Neuronal stem cell (in vitro differentiated cells): ENCODE data around the gene LZTS2.
"Not testable (repeated sequence)": the region's sequence is repeated elsewhere in the genome, so short reads cannot be mapped to it uniquely, and the experiment has no call there.

Source experiments
- DNase-seq: peaks from one replicate; pipeline ENCODE4 v3.0.0-alpha.2; 2013; ENCODE audit warnings: low spot score
- H2AFZ ChIP-seq: one replicate; pipeline ENCODE4 v1.6.1; 2013; ENCODE audit warnings: mild to moderate bottlenecking, low read length, inconsistent platforms
- H2AK5ac ChIP-seq: 2 replicates; pipeline ENCODE4 v1.6.1; 2013; ENCODE audit warnings: low read depth, mild to moderate bottlenecking, inconsistent platforms, low read length, moderate library complexity, mixed read lengths
- H2BK120ac ChIP-seq: 2 replicates; pipeline ENCODE4 v1.6.1; 2013; ENCODE audit warnings: low read depth, mild to moderate bottlenecking, inconsistent platforms, low read length, moderate library complexity, mixed read lengths
- H2BK12ac ChIP-seq: one replicate; pipeline ENCODE4 v1.6.1; 2013; ENCODE audit warnings: low read length, inconsistent platforms
- H2BK15ac ChIP-seq: 2 replicates; pipeline ENCODE4 v1.6.1; 2013; ENCODE audit warnings: mild to moderate bottlenecking, low read length, inconsistent platforms, mixed read lengths
- H2BK5ac ChIP-seq: one replicate; pipeline ENCODE4 v1.6.1; 2013; ENCODE audit warnings: inconsistent platforms, mild to moderate bottlenecking, low read length, moderate library complexity
- H3K14ac ChIP-seq: one replicate; pipeline ENCODE4 v1.6.1; 2013; ENCODE audit warnings: low read length, inconsistent platforms
- H3K18ac ChIP-seq: 2 replicates; pipeline ENCODE4 v1.6.1; 2013; ENCODE audit warnings: low read length, inconsistent platforms
- H3K23ac ChIP-seq: 2 replicates; pipeline ENCODE4 v1.6.1; 2013; ENCODE audit warnings: low read depth, mild to moderate bottlenecking, mixed read lengths, low read length, inconsistent platforms; ENCODE audit not compliant: poor library complexity
- H3K27ac ChIP-seq: replicated peaks from 3 replicates; pipeline ENCODE4 v1.5.1; 2013; ENCODE audit warnings: low read length, inconsistent platforms
- H3K27me3 ChIP-seq, 3 experiments: 2 replicates each; pipeline ENCODE4 v1.6.1; 2013; ENCODE audit warnings: low read length in 3 of 3, mild to moderate bottlenecking in 2 of 3, inconsistent platforms in 1 of 3, low read depth in 1 of 3, mixed read lengths in 1 of 3, moderate library complexity in 1 of 3; ENCODE audit not compliant: control insufficient read depth in 3 of 3, insufficient read depth in 3 of 3
- H3K36me3 ChIP-seq, 2 donors: replicated peaks in 1 of 2; 2 replicates each; pipeline ENCODE4 v1.6.1; 2013; ENCODE audit warnings: low read length in 2 of 2; ENCODE audit not compliant: control insufficient read depth in 2 of 2, insufficient read depth in 2 of 2
- H3K4ac ChIP-seq: 2 replicates; pipeline ENCODE4 v1.6.1; 2013; ENCODE audit warnings: inconsistent platforms, mild to moderate bottlenecking, low read length, moderate library complexity
- H3K4me1 ChIP-seq, 2 donors: 1 replicate in 1 of 2; 2 replicates in 1 of 2; pipeline ENCODE4 v1.6.1; 2013; ENCODE audit warnings: low read length in 2 of 2, low read depth in 1 of 2; ENCODE audit not compliant: control insufficient read depth in 2 of 2, insufficient read depth in 1 of 2
- H3K4me2 ChIP-seq: one replicate; pipeline ENCODE4 v1.6.1; 2013; ENCODE audit warnings: mild to moderate bottlenecking, low read length, inconsistent platforms; ENCODE audit not compliant: insufficient read depth, poor library complexity, severe bottlenecking
- H3K4me3 ChIP-seq, 2 donors: 2 replicates each; pipeline ENCODE4 v1.5.1; 2013; ENCODE audit warnings: low read length in 2 of 2, mild to moderate bottlenecking in 2 of 2, inconsistent platforms in 1 of 2, moderate library complexity in 1 of 2
- H3K79me1 ChIP-seq: one replicate; pipeline ENCODE4 v1.6.1; 2013; ENCODE audit warnings: low read depth, mild to moderate bottlenecking, inconsistent platforms, low read length, moderate library complexity
- H3K9ac ChIP-seq: one replicate; pipeline ENCODE4 v1.6.1; 2013; ENCODE audit warnings: mild to moderate bottlenecking, low read depth, low read length, inconsistent platforms; ENCODE audit not compliant: poor library complexity
- H3K9me3 ChIP-seq, 2 donors: replicated peaks in 1 of 2; 2 replicates each; pipeline versions ENCODE3 to v1.6.1; 2013; ENCODE audit warnings: low read length in 2 of 2, mild to moderate bottlenecking in 2 of 2, inconsistent platforms in 1 of 2, low read depth in 1 of 2, mixed read lengths in 1 of 2, moderate library complexity in 1 of 2; ENCODE audit not compliant: control insufficient read depth in 2 of 2, insufficient read depth in 1 of 2
- H4K8ac ChIP-seq: one replicate; pipeline ENCODE4 v1.6.1; 2013; ENCODE audit warnings: low read depth, mild to moderate bottlenecking, inconsistent platforms, low read length, moderate library complexity
- H4K91ac ChIP-seq: one replicate; pipeline ENCODE4 v1.6.1; 2013; ENCODE audit warnings: low read length, low read depth, mild to moderate bottlenecking, inconsistent platforms; ENCODE audit not compliant: poor library complexity
- WGBS, 2 donors: extraction: QIAGEN DNeasy Blood & Tissue Kit; methylation state at CpG; one replicate each; pipeline ENCODE4 v1.1.7; 2013; ENCODE audit warnings: missing lambda C conversion rate in 2 of 2, mixed read lengths in 1 of 2; ENCODE audit not compliant: insufficient read length in 2 of 2, insufficient replicate concordance in 1 of 2; ENCODE audit errors: extremely low coverage in 2 of 2; 5-methylcytosine and 5-hydroxymethylcytosine counted together

Gene LZTS2

DNA sequence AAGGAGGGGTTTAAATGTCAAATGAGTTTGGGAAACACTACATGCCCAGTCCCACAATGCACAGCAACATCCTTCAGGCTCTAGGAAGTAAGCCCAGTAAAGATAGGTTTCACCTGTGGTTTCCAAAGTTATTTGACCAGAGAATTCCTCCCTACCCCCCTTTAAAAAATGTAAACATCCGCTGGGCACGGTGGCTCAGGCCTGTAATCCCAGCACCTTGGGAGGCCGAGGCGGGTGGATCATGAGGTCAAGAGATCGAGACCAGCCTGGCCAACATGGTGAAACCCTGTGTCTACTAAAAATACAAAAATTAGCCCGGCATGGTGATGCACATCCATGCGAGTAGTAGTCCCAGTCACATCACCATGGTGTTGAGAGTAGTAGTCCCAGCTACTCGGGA lies 24.2 kb upstream of the LZTS2 start:
- WGBS, 2 donors = no CpG with 5 or more reads among the region's 8 CpGs

DNA sequence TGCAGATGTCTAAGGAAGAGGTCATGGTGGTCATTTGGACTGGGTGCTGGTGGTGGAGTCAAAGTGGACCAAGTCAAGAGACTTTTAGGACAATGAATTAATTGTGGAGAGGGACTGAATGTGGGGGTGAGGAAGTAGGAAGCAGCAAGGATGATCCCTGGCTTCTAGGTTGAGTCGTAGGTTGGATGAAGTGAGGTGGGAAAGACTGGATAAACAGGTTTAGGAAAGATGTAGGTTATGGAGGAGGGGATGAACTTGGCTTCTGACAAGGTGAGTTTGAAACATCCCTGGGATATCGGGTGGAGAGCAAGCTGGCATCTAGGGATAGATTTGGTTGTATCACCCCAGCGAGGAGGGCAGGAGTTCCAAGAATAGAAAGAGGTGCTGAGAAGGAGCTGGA lies 22.7 kb upstream of the LZTS2 start:
- Histone ChIP-seq H3K27me3 (no peaks in the 10 kb centered on the region), H4K91ac (no peak overlapping the region), H4K8ac (no peak overlapping the region), H3K4me2 (no peak overlapping the region), H3K4me3 (no peak overlapping the region), H3K18ac (no peak overlapping the region), H3K9ac (no peak overlapping the region), H3K14ac (no peak overlapping the region), H2BK5ac (no peak overlapping the region), H3K79me1 (no peaks in the 10 kb centered on the region), H3K9me3 (no peaks in the 10 kb centered on the region), H3K23ac (no peak overlapping the region), H2BK120ac (no peak overlapping the region), H3K4ac (no peak overlapping the region), H2AK5ac (no peak overlapping the region), H3K4me1 (peaks cover 0 to 7% of the 10 kb centered on the region in 2 donors), H2AFZ (no peak overlapping the region), H2BK12ac (no peak overlapping the region), H3K27ac (no peak overlapping the region), H2BK15ac (no peak overlapping the region), H3K36me3 (peaks cover 26 to 36% of the 10 kb centered on the region in 2 donors)
- no peak for DNase-seq
- WGBS, 2 donors = 100% methylated on average over 1 of the region's 3 CpGs; no CpG with 5 or more reads in 1 of the 2 donors

More for the DNA sequence above, 24.2 kb upstream of the LZTS2 start:
- H3K4me3 ChIP-seq, H3K4ac ChIP-seq, H3K4me1 ChIP-seq, H2BK5ac ChIP-seq, H3K23ac ChIP-seq, H2BK120ac ChIP-seq, H3K79me1 ChIP-seq, H2BK15ac ChIP-seq, H3K4me2 ChIP-seq, H3K9me3 ChIP-seq, H4K91ac ChIP-seq, H3K14ac ChIP-seq, H2AK5ac ChIP-seq, H2BK12ac ChIP-seq, H3K9ac ChIP-seq, H3K18ac ChIP-seq, H3K27me3 ChIP-seq, H4K8ac ChIP-seq, DNase-seq, H3K27ac ChIP-seq, H2AFZ ChIP-seq: not testable (repeated sequence)
- peaks cover 17 to 23% of the 10 kb centered on the region in 2 donors for H3K36me3 ChIP-seq

DNA sequence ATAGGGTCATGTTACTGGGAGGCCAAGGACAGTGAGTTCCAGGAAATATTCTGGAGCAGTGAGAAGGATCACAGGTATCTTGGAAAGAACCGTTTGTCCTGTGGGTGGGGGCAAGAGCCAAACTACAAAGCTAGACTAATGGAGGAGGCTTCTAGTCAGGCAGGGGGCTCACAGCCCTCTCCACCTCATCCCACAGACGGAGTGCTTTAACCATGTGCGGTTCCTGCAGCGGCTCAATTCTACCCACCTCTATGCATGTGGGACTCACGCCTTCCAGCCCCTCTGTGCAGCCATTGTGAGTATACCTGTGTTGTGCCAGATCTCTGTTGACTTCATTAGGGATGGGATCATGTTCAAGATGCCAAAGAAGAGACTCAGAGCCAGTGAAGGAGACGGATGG lies 22.2 kb upstream of the LZTS2 start:
- no peak overlapping the region for H2BK120ac ChIP-seq
- WGBS, 2 donors = no CpG with 5 or more reads among the region's 6 CpGs
- peaks cover 0 to 1% of the 10 kb centered on the region in 2 donors for H3K4me1 ChIP-seq
- H3K27ac ChIP-seq = no peak overlapping the region
- H3K4me3 ChIP-seq = no peak overlapping the region
- H4K91ac ChIP-seq = no peak overlapping the region
- peaks cover 28 to 41% of the 10 kb centered on the region in 2 donors for H3K36me3 ChIP-seq
- no peak overlapping the region for H2AK5ac ChIP-seq
- no peak overlapping the region for H2BK15ac ChIP-seq
- H3K9ac ChIP-seq = no peak overlapping the region
- no peaks in the 10 kb centered on the region for H3K79me1 ChIP-seq
- no peak overlapping the region for H3K18ac ChIP-seq
- H2BK5ac ChIP-seq = no peak overlapping the region
- H2AFZ ChIP-seq = no peak overlapping the region
- H3K27me3 ChIP-seq = no peaks in the 10 kb centered on the region
- no peak overlapping the region for H3K4me2 ChIP-seq
- DNase-seq = no peak
- H3K23ac ChIP-seq = no peak overlapping the region
- no peak overlapping the region for H2BK12ac ChIP-seq
- H4K8ac ChIP-seq = no peak overlapping the region
- no peak overlapping the region for H3K4ac ChIP-seq
- no peaks in the 10 kb centered on the region for H3K9me3 ChIP-seq
- H3K14ac ChIP-seq = no peak overlapping the region

DNA sequence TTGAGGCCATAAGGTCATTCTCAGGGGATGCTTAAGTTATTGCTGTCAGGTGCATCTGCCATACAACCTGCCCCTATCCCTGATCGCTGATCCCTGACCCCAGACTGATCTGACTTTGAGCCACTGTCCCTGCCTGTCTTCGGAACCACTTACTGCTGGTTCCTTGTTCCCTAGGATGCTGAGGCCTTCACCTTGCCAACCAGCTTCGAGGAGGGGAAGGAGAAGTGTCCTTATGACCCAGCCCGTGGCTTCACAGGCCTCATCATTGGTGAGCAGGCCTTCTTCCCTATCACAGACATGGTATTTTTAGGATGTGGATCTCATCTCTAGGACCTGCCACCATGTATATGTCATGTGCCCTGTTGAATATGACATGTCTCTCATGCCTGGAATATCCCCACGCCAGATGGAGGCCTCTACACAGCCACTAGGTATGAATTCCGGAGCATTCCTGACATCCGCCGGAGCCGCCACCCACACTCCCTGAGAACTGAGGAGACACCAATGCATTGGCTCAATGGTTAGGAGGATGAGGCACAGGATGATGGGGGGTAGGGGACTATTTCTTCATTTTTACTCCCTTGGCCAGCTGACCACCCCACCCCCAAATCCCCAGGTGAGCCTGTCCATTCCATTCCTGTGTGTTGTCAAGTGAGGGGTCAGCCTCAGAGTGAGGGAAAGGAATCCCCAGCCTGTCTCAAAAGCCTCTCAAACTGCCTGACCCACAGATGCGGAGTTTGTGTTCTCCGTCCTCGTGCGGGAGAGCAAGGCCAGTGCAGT lies 21.3 kb upstream of the LZTS2 start:
- H3K14ac ChIP-seq = no peak overlapping the region
- no peak overlapping the region for H3K4me2 ChIP-seq
- no peaks in the 10 kb centered on the region for H3K9me3 ChIP-seq
- H2BK12ac ChIP-seq = no peak overlapping the region
- H3K23ac ChIP-seq = no peak overlapping the region
- H3K27me3 ChIP-seq = no peaks in the 10 kb centered on the region
- no peak overlapping the region for H4K91ac ChIP-seq
- H2BK15ac ChIP-seq = no peak overlapping the region
- H2BK5ac ChIP-seq = no peak overlapping the region
- H3K79me1 ChIP-seq = no peaks in the 10 kb centered on the region
- no peak overlapping the region for H3K18ac ChIP-seq
- no peak overlapping the region for H3K27ac ChIP-seq
- no peak for DNase-seq
- no peak overlapping the region for H3K4me3 ChIP-seq
- no peak overlapping the region for H4K8ac ChIP-seq
- no peak overlapping the region for H3K4ac ChIP-seq
- no peak overlapping the region for H2BK120ac ChIP-seq
- peaks cover 35 to 48% of the 10 kb centered on the region in 2 donors for H3K36me3 ChIP-seq
- no peak overlapping the region for H3K9ac ChIP-seq
- no peaks in the 10 kb centered on the region for H3K4me1 ChIP-seq
- H2AK5ac ChIP-seq = no peak overlapping the region
- H2AFZ ChIP-seq = no peak overlapping the region
- WGBS, 2 donors = no CpG with 5 or more reads among the region's 13 CpGs
